Cortex of kidney (tissue), 1 donor: ENCODE data around the gene CD200.

Source experiments
- DNase-seq: peaks from one replicate; lab custom pipeline; 2025; lab: John Stamatoyannopoulos, UW

Gene CD200, protein sequence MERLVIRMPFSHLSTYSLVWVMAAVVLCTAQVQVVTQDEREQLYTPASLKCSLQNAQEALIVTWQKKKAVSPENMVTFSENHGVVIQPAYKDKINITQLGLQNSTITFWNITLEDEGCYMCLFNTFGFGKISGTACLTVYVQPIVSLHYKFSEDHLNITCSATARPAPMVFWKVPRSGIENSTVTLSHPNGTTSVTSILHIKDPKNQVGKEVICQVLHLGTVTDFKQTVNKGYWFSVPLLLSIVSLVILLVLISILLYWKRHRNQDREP

DNA sequence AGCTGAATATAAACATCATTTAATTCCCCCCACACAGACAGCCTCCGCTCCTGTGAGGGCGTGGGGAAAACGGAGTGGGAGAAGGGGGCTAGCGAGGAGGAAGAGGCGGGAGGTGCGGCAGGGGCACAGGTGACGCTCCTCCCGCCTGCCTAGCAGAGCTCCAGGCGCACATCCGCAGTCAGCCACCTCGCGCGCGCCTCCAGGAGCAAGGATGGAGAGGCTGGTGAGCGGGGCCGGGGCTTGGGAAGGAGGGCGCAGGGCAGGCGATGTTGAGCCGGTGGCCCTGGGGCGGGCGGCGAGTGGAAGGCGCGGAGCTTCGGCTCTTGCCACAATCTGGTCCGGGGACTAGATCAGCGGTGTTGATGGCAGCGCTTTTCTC, at the start of gene CD200:
Gene CD200, plus strand, starts transcription at position 155 of the 379 bp plus-strand sequence. Its CDS starts 57 bp downstream, at position 212.
- no peak for DNase-seq

DNA sequence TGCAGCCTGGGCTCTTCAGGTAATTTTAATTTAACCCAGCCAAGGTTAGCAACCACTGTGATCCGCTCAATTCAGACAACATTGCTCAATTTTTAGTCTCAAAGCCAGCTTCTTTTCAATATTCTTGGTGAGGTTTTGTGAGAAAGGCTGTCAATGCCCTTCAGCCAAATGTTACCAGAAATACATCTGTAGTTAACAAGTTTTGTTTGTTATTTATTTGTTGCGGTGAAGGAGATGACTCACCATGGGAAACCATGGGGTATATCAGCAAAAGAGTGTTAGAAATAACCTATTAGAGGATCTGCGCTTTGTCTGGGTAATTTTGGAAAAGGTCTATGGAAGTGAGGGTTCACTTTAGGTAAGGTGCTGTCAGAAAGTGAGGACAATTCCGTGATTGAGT, 43.9 kb upstream of the CD200 start:
- DNase-seq, result no peak

DNA sequence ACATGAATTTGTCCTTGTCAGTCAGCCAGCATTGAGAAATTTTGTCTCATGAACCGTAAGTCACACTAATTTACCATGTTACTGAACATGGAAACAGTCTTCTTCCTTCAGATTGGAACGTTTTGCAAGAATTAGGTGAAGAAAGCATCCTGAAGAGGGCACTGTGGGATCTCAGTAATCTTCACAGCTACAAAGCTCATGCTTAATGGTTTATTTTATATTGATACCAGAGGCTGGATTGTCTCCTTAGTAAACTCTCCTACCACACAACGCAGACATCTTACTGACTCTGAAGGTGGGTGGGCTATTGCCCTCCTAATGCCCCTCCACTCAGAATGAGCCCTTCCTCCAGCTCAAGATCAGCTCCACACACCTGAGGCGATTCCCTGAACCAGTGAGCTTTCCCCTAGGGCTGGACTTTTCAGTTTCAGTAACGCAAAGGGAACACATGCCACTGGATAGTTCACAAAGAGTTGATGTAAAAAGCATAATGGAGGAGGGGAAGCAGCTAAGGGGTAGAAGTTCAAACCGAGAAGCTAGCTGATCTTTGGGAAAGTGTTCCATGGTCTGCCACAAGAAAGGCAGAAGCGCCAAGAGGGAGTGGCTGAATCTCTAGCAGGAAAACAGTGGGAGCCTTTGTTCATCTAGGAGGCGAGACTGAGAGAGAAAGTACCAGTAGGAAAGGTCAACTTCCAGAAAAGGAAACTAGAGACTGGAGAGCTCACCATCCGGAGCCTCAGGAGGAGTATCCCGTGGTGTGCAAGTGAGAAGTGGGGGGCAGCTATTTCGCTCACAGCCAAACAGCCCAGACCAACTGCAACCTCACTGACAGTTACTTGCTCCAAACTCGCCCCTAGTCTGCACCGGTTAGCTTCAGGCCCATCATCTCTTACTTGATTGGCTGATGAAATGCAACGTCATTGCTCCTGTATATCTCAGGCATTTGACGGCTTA, 39.3 kb upstream of the CD200 start, which contains the start of gene SLC9C1:
Gene SLC9C1, minus strand, starts transcription at position 849 of the 954 bp plus-strand sequence. CDS start 7,425 bp downstream, outside the sequence.
- no peak for DNase-seq

DNA sequence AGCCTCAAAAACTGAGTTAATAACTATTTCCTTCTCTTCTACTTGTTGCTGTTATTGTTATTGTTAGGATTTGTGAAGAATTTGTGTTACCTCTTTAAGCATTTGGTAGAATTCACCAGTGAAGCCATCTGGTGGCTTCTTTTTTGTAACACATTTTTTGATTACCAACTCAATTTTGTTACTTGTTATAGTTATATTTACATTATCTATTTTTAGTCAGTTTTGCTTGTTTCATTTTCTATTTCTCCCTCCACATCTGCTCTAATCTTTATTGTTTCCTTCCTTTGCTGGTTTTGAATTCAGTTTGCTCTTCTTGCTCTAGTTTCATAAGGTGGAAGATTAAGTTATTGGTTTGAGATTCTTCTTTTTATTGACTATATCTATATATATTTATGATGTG, 35.2 kb upstream of the CD200 start:
- DNase-seq, result no peak

DNA sequence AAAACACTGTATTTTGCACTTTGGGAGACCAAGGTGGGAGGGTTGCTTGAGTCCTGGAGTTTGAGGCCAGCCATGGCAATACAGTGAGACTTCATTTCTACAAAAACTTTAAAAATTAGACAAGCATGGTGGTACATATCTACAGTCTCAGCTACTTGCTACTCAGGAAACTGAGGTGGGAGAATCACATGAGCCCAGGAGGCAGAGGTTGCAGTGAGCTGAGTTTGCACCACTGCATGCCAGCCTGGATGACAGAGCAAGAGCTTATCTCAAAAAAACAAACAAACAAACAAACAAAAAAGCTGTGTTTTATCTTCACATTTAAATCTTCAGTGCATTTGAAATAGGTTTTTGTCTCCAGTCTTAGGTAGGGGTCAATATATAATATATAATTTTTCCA, 34.2 kb upstream of the CD200 start:
- DNase-seq, result no peak

DNA sequence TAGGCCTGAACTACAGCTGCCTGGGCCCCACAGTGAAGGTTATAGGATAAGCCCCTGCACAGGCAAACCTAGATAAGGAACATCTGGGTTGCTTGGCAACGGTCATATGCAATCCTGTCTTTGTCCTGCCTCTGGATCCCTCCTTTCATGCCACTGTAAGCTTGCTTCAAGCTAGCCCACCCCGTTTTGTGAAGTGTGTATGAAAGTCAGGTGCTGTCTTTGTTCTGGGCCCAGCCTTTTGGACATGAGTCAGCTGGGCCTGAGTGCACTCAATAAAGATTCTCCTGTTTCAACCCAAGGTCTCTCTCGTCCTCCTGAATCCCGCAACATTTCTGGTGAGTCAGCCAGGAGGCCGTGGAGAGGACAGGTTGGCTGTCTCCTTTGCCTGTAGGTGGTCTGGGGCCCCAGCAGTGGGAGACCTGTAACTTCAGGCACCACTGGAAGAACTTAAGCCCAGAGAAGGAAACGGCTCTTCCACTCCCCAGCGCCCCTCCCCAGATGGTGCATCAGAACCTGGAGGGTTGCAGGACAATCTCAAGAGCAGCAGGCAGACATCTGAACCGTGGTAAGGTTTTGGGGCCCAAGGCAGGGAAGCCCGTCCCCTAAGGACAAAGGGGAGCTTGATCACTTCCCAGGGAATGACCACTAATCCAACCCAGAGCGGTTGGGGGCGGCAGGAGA, 30.7 kb upstream of the CD200 start:
- DNase-seq, result no peak

DNA sequence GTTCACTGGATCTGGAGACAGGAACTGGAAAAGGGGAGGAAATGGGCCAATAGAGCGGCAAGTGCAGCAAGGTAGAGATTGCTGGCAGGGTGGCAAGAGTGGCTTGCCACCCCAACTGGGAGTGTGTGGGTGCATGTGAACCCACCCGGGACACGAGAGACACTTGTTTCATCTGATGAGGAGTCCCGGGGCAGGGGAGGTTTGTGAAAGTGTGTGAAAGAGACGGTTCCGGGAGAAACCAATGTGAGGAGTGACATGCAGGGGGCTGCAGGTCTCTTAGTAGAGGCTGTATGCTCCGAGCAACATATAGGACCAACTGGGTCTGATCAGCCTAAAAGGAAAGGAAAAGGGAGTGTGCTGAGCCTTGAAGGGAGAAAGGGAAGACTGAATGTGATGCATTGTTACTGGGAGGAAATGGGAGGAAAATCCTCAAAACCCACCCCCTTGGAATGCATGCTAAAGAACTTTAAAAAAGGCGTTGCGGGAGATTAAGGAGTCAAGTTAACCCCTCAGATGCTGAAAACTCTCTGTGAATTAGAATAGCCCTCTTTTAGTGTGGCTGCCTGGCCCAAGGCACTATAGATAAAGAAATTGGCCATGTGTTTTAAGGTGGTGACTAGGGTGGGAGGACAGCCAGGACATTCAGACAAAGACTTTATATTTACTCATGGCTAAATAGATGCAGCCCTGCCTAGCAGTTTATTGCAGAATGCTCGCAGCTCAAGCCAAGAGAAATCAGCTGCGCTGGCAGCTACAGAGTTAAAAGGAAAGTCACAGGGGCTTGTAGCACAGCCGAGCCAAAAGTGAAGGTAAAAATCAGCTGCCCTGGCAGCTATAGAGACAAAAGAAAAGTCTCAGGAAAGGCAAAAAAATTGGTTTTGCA, 29.8 kb upstream of the CD200 start:
- no peak for DNase-seq

DNA sequence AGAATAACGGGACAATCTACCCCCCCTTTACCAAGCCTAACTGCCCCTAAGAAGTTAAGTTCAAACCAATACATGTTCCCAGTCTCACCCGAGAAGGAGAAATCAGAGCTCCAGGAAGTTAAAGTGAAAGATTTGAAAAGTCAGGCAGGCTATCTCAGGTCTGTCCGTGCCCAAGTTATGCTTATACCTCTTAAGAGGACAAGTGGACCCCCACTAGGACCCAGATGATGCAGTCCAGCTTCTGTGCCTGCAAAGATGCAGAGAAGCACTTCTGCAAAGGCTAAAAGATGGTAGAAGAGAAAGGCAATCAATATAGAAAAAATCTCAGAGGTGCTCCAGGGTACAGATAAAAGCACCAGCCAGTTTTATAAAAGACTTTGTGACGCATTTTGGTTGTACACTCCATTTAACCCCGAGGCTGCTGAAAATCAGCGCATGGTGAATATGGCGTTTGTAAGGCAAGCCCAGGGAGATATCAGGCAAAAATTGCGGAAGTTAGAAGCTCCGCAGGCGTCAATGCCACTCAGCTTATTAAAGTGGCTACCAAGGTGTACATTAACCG, 29.1 kb upstream of the CD200 start:
- no peak for DNase-seq

DNA sequence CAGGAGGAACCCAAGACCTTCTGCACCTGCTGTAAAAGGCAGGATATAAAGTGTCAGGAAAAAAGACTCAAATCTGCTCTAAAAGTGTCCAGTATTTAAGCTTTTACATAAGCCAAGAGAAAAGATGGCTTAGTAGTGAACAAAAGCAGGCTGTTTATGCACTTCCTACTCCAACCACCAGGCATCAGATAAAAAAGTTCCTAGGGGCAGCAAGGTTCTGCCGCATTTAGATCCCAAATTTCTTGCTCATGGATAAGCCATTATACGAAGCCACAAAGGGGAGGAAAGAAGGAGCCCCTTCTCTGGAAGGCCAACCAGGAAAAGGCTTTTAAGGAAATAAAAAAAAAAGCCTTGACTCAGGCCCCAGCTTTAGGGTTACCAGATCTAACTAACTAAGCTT, 28.3 kb upstream of the CD200 start:
- DNase-seq, result no peak

DNA sequence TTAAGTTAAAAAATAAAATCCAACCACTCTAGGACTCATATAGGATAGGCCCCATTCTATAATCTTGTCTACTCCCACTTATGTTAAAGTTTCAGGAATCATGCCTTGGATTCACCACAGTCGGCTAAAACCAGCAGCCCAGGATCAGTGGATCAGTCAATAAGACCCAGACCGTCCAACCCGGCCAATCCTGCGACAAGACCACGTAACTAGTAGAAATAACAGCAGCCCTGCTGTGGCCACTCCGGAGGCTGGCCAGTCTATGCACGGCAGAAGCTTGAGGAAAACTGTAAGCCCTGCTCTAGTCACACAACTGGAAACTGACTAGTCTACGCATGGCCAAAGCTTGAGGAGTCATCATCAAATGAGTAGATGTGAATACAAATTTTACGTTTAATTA, 26.1 kb upstream of the CD200 start:
- no peak for DNase-seq

DNA sequence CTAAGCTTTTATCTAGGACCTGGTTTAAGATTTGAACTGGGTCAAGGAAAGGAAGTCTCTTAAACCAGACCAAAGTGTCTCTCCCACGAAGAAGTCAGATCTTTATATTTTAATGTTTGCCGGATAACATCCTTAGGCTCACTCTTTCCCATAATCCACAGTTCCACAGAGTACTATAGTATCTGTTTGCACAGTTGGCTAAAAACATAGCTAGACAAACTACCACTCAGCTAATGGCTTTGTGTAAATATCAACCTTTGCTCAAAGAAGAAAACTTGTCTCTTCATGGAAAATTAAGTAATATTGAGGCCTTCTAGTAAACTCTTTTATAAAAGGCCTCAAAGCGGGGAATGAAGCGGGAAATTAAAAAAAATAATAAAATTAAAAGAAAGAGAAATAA, 25.4 kb upstream of the CD200 start:
- DNase-seq, result no peak

DNA sequence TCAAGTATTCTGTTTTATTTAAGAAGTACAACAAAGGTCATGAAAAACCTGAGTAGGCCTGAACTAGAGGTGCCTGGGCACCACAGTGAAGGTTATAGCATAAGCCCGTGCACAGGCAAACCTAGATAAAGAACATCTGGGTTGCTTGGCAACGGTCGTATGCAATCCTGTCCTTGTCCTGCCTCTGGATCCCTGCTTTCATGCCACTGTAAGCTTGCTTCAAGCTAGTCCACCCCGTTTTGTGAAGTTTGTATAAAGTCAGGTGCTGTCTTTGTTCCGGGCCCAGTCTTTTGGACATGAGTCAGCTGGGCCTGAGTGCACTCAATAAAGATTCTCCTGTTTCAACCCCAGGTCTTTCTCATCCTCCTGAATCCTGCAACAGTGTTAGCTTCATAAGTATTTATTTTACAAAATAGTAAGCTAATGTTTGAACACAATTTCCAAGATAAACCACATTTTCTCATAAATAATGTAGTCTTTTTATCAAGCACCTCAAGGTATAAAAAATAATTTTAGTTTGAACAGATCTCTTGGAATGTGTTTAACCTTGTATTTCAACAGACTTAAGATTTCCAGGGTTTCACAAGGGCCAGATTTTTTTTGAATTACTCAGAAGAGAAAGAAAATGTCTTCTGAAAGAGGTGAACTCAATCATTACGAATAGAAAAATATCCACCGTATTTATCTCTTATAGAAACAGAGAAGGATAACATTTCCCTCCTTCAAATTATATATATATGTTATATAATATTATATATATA, 24.6 kb upstream of the CD200 start:
- no peak for DNase-seq

DNA sequence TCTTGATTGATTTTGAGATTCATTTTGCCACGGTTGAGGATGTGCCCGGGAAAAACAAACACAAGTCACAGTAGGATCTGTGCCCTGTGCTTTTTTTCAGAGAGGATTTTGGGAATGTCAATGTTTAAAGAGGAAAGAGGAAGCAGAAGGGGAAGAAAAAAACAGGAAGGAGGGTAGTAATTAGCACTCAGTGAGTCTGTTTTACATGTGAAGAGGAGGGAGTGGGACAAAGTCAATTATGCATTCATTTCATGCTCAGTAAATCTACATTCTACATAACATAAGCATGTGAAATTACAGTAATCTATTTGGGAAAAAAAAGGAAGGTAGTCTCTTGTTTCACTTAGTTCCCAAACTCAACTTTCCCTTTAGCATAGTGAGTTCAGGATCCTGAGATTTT, 18.3 kb upstream of the CD200 start:
- DNase-seq, result no peak

DNA sequence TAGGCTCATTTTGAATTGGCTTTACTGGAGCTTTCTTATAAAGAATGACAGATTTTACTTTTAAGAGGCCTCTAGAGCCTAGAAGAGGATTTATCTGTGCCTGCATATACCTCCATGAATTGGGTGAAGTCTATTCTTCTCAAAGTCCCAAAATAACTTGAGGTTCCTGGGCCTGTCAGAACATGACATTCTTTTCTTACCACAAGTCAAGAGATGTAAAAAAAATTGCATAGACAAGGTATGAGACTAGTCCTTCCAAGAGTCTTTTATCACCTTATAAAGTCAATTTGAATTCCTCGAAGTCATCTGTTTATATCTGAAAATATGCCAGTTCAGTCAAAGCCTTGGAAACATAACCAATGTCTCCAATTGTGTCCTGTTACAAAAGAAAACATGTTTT, 17.2 kb upstream of the CD200 start:
- no peak for DNase-seq

DNA sequence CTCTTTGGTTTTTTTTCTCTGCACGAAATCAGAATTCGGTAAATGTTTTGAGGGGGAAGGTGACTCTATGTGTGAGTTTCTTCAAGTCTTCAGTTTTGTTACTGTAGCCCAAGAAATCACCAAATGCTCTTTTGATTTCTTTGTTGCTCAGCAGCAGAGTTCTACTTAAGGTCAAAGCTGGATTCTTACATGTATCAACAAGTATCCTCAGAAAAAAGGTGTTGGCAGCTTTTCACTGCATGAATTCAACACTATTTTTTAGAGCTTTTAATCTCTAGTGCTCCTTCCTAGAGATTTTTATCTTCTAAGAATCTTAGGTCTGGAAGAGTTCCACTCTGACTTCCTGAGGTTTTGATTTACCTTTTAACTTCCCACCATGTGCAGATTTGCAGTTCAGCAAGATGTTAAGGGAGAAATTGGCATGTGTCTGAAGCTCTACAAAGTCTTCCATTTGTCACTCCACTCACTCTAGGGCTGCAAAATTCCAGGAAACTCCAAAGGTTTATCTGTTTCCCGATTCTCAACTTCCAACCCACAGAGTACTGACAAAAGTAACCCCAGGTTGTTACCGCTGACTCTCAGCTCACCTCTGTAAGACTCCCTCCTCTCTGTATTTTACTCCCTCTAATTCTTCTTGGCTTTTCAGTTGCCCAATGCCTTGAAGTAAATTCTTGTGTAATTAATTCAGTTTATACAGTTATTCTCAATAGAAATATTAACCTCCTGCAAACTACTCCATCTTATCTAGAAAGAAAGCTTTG, 13.3 kb upstream of the CD200 start:
- no peak for DNase-seq

DNA sequence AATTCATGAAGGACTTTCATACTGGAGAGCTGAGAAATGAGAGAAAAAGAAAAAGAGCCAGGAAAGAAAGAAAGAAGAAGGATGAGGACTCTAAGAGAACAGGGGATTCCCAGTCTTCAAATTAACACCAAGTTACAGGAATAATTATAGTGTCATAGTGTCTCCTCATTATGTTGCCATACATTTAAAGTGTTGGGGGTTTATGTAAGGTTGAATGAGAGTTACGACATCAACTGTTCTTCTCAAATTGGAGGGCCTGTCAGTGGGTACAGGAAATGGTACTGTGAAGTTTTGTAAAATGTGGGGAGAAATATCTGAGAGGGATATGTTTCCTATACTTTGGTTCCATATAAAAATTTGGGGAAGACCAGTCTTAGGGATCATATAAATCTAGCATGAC, 12.3 kb upstream of the CD200 start:
- DNase-seq, result no peak

DNA sequence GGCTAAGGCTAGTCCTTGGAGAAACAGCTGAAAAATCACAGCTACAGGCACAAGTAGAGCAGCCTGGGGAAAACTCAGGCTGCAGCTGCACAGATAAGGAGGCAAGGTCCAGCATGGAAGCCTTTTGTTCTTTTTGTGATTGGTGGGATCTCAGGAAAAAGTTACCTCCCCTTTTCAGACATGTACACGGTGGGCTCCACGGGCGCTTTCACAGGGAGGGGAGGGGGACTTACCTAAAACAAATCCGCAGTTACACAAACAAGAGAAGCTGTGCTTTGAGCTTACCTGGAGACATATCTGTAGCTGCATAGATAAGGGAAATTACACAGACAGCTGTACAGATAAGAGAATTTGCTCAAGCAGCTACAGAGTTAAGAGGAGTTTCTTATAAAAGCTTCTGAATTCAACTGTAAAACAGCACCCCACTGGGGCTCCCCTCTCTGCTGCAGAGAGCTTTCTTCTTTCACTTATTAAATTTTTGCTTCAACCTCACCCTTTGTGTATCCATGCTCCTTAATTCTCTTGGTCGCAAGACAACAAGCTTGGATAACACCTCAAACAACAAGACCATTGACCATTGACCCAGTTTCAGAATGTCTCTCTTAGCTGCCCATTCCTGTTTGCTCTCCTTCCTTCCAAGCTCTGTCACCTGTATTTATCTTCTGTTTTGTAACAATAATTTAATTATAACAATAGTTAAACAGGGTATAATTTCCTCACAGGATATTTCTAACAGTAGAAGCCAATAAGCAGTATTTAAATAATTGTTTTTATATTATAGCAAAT, 10.9 kb upstream of the CD200 start:
- no peak for DNase-seq

DNA sequence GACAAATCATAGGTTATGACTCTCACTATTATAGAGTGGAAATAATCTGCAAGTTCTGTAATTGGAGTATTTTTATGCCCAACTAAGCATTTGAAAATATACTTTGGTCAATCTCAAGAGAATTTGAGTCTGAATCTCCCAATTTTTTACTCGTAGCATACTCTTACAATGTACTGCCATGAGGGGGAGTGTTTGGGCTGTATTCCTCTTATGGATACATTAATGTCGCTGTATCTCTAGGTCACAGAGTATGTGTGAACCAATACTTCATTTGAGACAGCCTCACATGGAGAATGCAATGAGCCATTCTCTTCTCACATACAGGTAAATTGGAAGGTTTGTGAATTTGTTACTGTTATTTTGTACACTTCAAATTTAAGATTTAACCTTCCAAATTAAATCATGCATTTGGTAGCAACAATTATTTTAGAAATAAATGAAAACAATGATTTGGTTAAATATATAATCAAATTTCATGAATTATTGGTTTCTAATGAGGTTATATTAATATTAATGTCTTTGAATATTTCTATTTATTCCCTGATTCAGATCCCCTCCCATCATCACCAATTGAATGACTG, 5.5 kb upstream of the CD200 start:
- DNase-seq, result no peak

DNA sequence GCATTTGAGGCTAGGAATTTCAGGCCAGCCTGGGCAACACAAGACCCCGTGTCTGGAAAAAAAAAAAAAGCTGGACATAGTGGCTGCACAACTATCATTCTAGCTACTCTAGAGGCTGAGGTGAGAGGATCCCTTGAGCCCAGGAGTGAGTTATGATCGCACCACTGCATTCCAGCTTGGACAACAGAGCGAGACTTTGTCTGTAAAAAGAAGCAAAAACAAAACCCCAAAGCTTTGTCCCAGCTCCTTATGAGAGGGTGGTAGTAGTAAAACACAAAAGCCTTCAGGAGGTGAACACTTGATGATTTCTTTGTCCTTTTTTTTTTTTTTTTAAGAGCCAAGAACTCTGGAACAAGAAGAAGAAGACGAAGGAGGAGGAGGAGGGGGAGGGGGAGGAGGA, 1.1 kb upstream of the CD200 start:
- no peak for DNase-seq
